Heart left ventricle (tissue), 16 donors: ENCODE results near the gene ZNF343. TPM values are rescaled to one million over a fixed set of nuclear protein-coding genes. Genes with fewer than 3 reads are reported as not detected.

Source experiments
- ATAC-seq, 4 donors: fragments of 200-7000 bp; cut with Tn5 transposase; one replicate each; pipeline ENCODE4 v1.9.1; 2020 to 2022; ENCODE audit warnings: moderate library complexity in 4 of 4, mild to moderate bottlenecking in 3 of 4, moderate number of reproducible peaks in 1 of 4
- DNase-seq, 5 donors: peaks; one replicate each; pipeline ENCODE4 v3.0.0-alpha.2; 2020
- H3K27ac ChIP-seq, 12 donors: fragments of 200-600 bp; sonication (generic) in 4 of 12; one replicate each; pipeline versions ENCODE4 v1.5.0 to v1.8.0; 2016 to 2022; ENCODE audit warnings: mild to moderate bottlenecking in 2 of 12
- H3K27me3 ChIP-seq, 9 donors: fragments of 200-600 bp; sonication (generic) in 2 of 9; one replicate each; pipeline versions ENCODE4 v1.5.1 to v1.8.0; 2016 to 2022; ENCODE audit warnings: mild to moderate bottlenecking in 3 of 9
- H3K36me3 ChIP-seq, 9 donors: fragments of 200-600 bp; sonication (generic) in 2 of 9; one replicate each; pipeline versions ENCODE4 v1.5.0 to v1.8.0; 2018 to 2022; ENCODE audit warnings: mild to moderate bottlenecking in 2 of 9
- H3K4me1 ChIP-seq, 12 donors: fragments of 200-600 bp; sonication (generic) in 4 of 12; one replicate each; pipeline versions ENCODE4 v1.5.0 to v1.8.0; 2016 to 2022; ENCODE audit warnings: mild to moderate bottlenecking in 3 of 12
- H3K4me3 ChIP-seq, 12 donors: fragments of 200-600 bp; sonication (generic) in 4 of 12; one replicate each; pipeline versions ENCODE4 v1.5.0 to v1.8.0; 2017 to 2022; ENCODE audit warnings: mild to moderate bottlenecking in 9 of 12, moderate library complexity in 4 of 12
- H3K9me3 ChIP-seq, 12 donors: fragments of 200-600 bp; sonication (generic) in 4 of 12; one replicate each; pipeline versions ENCODE4 v1.5.0 to v1.8.0; 2016 to 2022; ENCODE audit warnings: mild to moderate bottlenecking in 1 of 12
- POLR2A ChIP-seq, 2 donors: fragments of 450-650 bp; IDR thresholded peaks; one replicate each; pipeline ENCODE4 v1.6.1; 2017; ENCODE audit warnings: antibody characterized with exemption in 2 of 2, mild to moderate bottlenecking in 2 of 2, moderate library complexity in 2 of 2
- WGBS, 4 donors: extraction: QIAGEN DNeasy Blood & Tissue Kit in 2 of 4; methylation state at CpG; one replicate each; pipeline versions ENCODE4 v1.1.5 to v1.1.7; 2013 to 2018; 5-methylcytosine and 5-hydroxymethylcytosine counted together
- intact Hi-C, 10 donors: fragments of 100-400 bp; cut with DNase I; formaldehyde crosslinking; loops; one replicate each; pipeline versions ENCODE4 v1.11.1 to v1.14.2; 2022
- long read RNA-seq, 3 donors: library from polyadenylated mRNA; unstranded; transcript quantifications; one replicate each; pipeline ENCODE4 v2.0.0, GENCODE V29; 2020 to 2021
- polyA plus RNA-seq, 2 donors: library from polyadenylated mRNA; stranded (reverse); fragments of 200-250 nt; gene quantifications; one replicate each; pipeline ENCODE4 v1.2.3, GENCODE V29; 2013
- total RNA-seq, 9 donors: library from RNA; depleted of rRNA in 2 of 9; stranded (reverse); fragments of >200 nt in 2 of 9; fragmentation: NEBNext Ultra II Directional in 3 of 9; extraction: Animal tissue kit (Norgen Biotek cat#: 25700) in 3 of 9; gene quantifications; one replicate each; pipeline versions ENCODE4 v1.1.0 to v1.2.4, GENCODE V29; 2016 to 2023
- TF ChIP-seq, protein P1 (sequence below), 12 donors: fragments of 200-600 bp; sonication (generic) in 4 of 12; IDR thresholded peaks; one replicate each; pipeline versions ENCODE4 v1.5.0 to v1.8.0; 2018 to 2022; ENCODE audit warnings: antibody characterized with exemption in 12 of 12, mild to moderate bottlenecking in 5 of 12
- donor health status: ischemic (EF 13 %, LVEDD 7.1; RV severe dilation, severe dysfunction).
- donor health status: healthy with polysubstance abuse.
- donor health status: DM: no; HTN: yes; CAD: no.
- donor health status: DM: no; HTN: no; CAD: no.
- donor health status: ischemic (EF 25% LVEDD 6.9; RV normal size, moderate dysfunction).
- donor health status: ischemic (EF 25% LVEDD 5.7; RV mildly dilated, moderate dysfunction).
- donor health status: healthy.
- donor health status: DM: yes; HTN: yes; CAD: no.
- donor health status: ischemic (EF 35%, LVEDD 5.7; RV mildly dilated, moderate dysfunction).
- donor health status: nonischemic (EF 11% LVEDD 7.7; RV severe dilation, severe dysfunction).
- donor health status: DM: yes; HTN: yes; CAD: no.
- donor health status: PGD.
- donor health status: ischemic (EF 29% LVEDD 5.4; RV normal size, mild dysfunction).
- donor health status: nonischemic (EF 23%, LVEDD 6.1; RV moderate dilation, normal function).

ZNF343 gene
- total RNA-seq = 1 to 10 TPM; 4.2 to 8.6 (median 5.4) TPM
- polyA plus RNA-seq = 1 to 10 TPM; 2.6 to 5.6 TPM
- long read RNA-seq, donor 1, partial matches to known transcripts = 0 of 12 reads
- long read RNA-seq, donor 1, other reads (novel, unspliced or antisense) = 10 of 12 reads
- long read RNA-seq, donor 2, transcript ZNF343-201 (6 exons, 3,632 nt) = major isoform, 8 of 32 reads
- long read RNA-seq, donor 2, partial matches to known transcripts = 4 of 32 reads
- long read RNA-seq, donor 2, other reads (novel, unspliced or antisense) = 20 of 32 reads
- long read RNA-seq, donor 3, transcript ZNF343-201 (6 exons, 3,632 nt) = major isoform, 7 of 10 reads
- long read RNA-seq, donor 3, partial matches to known transcripts = 0 of 10 reads
- long read RNA-seq, donor 3, other reads (novel, unspliced or antisense) = 3 of 10 reads

DNA sequence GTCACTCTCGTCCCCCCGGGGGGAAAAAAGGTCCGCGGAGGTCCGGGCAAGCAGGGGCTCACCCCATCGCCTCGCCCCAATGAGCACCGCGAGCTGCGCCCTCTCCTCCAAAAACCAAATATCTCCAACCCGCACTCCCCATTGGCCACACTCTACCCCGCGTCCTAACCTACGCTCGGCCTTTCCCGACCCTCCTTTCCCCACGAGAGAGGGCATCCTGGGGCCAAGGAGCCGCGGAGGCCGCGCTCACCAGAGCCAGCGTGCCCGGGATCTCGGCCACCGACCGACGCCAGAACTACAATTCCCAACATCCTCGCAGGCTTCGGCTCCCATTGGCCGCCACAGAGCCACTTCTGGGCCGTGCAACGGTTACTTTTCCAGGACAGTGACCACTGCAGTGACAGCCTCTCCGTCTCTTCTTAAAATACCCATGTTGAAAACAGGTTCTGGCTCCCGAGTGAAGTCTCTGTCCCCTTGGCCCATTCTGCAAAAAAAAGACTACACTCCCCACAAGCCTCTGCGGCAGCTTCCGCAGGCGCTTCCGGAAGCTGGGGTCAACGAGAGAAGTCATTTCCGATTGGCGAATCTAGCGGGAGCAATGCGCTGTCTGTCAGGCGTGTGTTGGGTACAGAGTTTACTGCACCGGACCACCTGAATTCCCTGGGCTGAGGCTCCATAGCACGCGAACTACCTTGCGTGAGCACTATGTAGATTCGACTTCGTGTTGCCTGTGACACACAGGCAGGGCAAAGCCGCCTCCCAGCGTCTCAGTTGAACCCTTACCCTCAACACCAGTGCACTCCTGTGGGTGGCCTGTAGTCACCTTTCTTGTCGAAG is at the start of gene ZNF343:
Gene ZNF343, minus strand, starts transcription at position 285 of the 837 bp plus-strand sequence. CDS start 15,020 bp downstream, outside the sequence.
- TF ChIP-seq, protein P1, sequence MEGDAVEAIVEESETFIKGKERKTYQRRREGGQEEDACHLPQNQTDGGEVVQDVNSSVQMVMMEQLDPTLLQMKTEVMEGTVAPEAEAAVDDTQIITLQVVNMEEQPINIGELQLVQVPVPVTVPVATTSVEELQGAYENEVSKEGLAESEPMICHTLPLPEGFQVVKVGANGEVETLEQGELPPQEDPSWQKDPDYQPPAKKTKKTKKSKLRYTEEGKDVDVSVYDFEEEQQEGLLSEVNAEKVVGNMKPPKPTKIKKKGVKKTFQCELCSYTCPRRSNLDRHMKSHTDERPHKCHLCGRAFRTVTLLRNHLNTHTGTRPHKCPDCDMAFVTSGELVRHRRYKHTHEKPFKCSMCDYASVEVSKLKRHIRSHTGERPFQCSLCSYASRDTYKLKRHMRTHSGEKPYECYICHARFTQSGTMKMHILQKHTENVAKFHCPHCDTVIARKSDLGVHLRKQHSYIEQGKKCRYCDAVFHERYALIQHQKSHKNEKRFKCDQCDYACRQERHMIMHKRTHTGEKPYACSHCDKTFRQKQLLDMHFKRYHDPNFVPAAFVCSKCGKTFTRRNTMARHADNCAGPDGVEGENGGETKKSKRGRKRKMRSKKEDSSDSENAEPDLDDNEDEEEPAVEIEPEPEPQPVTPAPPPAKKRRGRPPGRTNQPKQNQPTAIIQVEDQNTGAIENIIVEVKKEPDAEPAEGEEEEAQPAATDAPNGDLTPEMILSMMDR (IDR thresholded peaks at IDR 0.05) = no peak
- peak in 1 of 2 donors; percentile 57 for TF ChIP-seq POLR2A (IDR thresholded peaks at IDR 0.05)
- H3K36me3 ChIP-seq = no peaks in the 10 kb centered on the region
- intact Hi-C loops = loop anchor here in 4 of 10 donors (2.0 to 5.0 kb wide), 3 partner anchors 16 to 38 kb away; partner anchors contain the start of gene SNRPB (in 4 of the 4)
- 0 to 1% (median 1%) methylated on average over 49 to 53 of the region's 53 CpGs for WGBS, 4 donors
- peak within 1 kb of the TSS; percentile 55 to 89 (median 76) for H3K4me3 ChIP-seq
- H3K9me3 ChIP-seq = no peaks in the 10 kb centered on the region
- peaks cover 0 to 18% (median 15%) of the 10 kb centered on the region in 12 donors for H3K4me1 ChIP-seq
- H3K27me3 ChIP-seq = no peaks in the 10 kb centered on the region
- ATAC-seq = peak; percentile 94 to 98 (median 96)
- H3K27ac ChIP-seq = peak within 1 kb of the TSS; percentile 85 to 95 (median 89)
- DNase-seq = peak; percentile 83 to 85 (median 83)

DNA sequence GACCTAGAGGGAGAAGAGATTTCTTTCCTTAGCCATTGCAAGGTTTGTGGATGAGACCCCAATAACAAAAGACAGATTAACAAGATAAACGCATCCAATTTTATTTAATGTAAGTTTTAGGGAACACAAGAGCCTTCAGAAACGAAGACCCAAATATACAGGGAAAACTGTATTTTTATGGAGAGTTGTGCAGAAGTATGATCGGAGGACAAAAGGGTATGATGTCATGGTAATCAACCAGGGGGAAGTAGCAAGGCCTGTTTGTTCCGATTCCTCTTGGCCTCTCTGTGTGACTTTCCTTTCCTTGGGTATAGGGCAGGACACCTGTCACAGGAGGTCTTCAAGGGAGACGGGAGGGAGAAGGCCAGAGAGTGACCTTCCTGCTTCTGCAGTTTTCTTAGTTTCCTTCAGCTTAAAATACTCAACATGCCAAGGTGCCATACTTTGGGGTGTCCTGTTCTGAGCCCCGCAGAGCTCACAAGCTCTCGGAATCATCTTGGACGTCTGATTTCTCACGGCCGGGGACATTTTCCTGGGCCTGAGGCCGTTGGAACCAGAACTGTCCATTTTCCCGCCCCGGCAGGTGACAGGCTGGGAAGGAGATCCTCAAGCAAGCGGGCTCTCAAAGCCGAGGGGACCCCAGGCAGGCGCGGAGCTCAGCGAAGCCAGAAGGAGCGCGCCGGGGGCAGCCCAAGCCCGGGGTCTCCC is 49.3 kb upstream of the ZNF343 start:
- Histone ChIP-seq H3K27ac (no peak overlapping the region), H3K27me3 (peaks cover 24 to 87% (median 50%) of the 10 kb centered on the region in 9 donors), H3K9me3 (no peaks in the 10 kb centered on the region), H3K4me3 (peak overlapping the region in 1 of 12 donors; percentile 7), H3K4me1 (peaks cover 0 to 11% (median 5%) of the 10 kb centered on the region in 12 donors), H3K36me3 (no peaks in the 10 kb centered on the region)
- 23 to 32% (median 28%) methylated on average over 22 of the region's 22 CpGs for WGBS, 4 donors
- no peak for ATAC-seq
- no peak for DNase-seq
- TF ChIP-seq, protein P1 (IDR thresholded peaks at IDR 0.05) = no peak
- TF ChIP-seq POLR2A (IDR thresholded peaks at IDR 0.05) = no peak
- intact Hi-C loops = no loop called here

DNA sequence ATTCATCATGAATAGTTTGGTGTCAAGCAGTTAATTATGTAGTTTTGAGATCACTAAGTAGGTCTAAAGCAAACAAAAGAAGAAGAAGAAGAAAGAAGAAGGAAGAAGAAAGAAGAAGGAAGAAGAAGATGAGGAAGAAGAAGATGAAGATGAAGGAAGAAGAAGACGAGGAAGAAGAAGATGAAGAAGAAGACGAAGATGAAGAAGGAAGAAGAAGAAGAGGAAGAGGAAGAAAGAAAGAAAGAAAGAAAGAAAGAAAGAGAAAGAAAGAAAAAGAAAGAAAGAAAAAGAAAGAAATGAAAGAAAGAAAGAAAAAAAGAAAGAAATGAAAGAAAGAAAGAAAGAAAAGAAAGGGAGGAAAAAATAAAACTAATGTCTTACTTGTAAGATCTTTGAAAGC is 36.9 kb upstream of the ZNF343 start:
- no peaks in the 10 kb centered on the region for H3K9me3 ChIP-seq
- 67 to 86% (median 81%) methylated on average over 2 of the region's 2 CpGs for WGBS, 4 donors
- TF ChIP-seq, protein P1 (IDR thresholded peaks at IDR 0.05) = no peak
- TF ChIP-seq POLR2A (IDR thresholded peaks at IDR 0.05) = no peak
- no peaks in the 10 kb centered on the region for H3K36me3 ChIP-seq
- peaks cover 0 to 42% (median 0%) of the 10 kb centered on the region in 9 donors for H3K27me3 ChIP-seq
- no peaks in the 10 kb centered on the region for H3K4me1 ChIP-seq
- H3K4me3 ChIP-seq = no peak overlapping the region
- intact Hi-C loops = no loop called here
- no peak overlapping the region for H3K27ac ChIP-seq
- no peak for DNase-seq
- ATAC-seq = no peak
